IMR-90 (cell line): Measurements from ENCODE around the gene MAGEA2. TPM values are rescaled to one million over a fixed set of nuclear protein-coding genes. Genes with fewer than 3 reads are reported as not detected.
"Not testable (repeated sequence)": the region's sequence is repeated elsewhere in the genome, so short reads cannot be mapped to it uniquely, and the experiment has no call there.

Source experiments
- ATAC-seq: fragments of 200-7000 bp; cut with Tn5 transposase; 2 replicates; pipeline ENCODE4 v1.9.1; 2020; ENCODE audit warnings: low read depth, mild to moderate bottlenecking, moderate library complexity
- BruUV-seq: library from RNA; stranded (reverse); fragments of 400-500 nt; replicated peaks from 2 replicates; lab custom pipeline; 2021; lab: Mats Ljungman, UMichigan
- CTCF ChIA-PET: fragments of 300-600 bp; formaldehyde crosslinking; extraction: SDS; loops from one replicate; lab custom pipeline; 2021; ENCODE audit warnings: antibody characterized with exemption; lab: Yijun Ruan, JAX
- POLR2A ChIA-PET: fragments of 300-600 bp; sonication (Branson Sonifier 250); formaldehyde crosslinking; loops from one replicate; lab custom pipeline; 2022; ENCODE audit warnings: antibody characterized with exemption; ENCODE audit not compliant: unreplicated experiment; lab: Charles Lee
- DNase-seq: peaks from one replicate; pipeline ENCODE4 v3.0.0; 2013
- H2AFZ ChIP-seq: replicated peaks from 2 replicates; pipeline ENCODE3; 2013; ENCODE audit warnings: low read length, mild to moderate bottlenecking; ENCODE audit not compliant: poor library complexity
- H2AK5ac ChIP-seq: 2 replicates; pipeline ENCODE4 v1.6.1; 2013; ENCODE audit warnings: low read depth, low read length, inconsistent platforms
- H2AK9ac ChIP-seq: replicated peaks from 2 replicates; pipeline ENCODE3; 2013; ENCODE audit warnings: mild to moderate bottlenecking, low read depth, low read length, moderate library complexity; ENCODE audit not compliant: poor library complexity
- H2BK120ac ChIP-seq: 2 replicates; pipeline ENCODE4 v1.6.1; 2013; ENCODE audit warnings: low read depth, low read length, inconsistent platforms
- H2BK15ac ChIP-seq: 3 replicates; pipeline ENCODE4 v1.6.1; 2013; ENCODE audit warnings: low read depth, low read length, inconsistent platforms
- H2BK20ac ChIP-seq: 2 replicates; pipeline ENCODE4 v1.6.1; 2013; ENCODE audit warnings: low read depth, mild to moderate bottlenecking, inconsistent platforms, low read length, moderate library complexity
- H2BK5ac ChIP-seq: 2 replicates; pipeline ENCODE4 v1.6.1; 2013; ENCODE audit warnings: mild to moderate bottlenecking, low read depth, low read length, inconsistent platforms; ENCODE audit not compliant: poor library complexity, severe bottlenecking
- H3K14ac ChIP-seq: replicated peaks from 2 replicates; pipeline ENCODE4 v1.6.1; 2013; ENCODE audit warnings: low read depth, low read length, inconsistent platforms
- H3K18ac ChIP-seq: 2 replicates; pipeline ENCODE4 v1.6.1; 2013; ENCODE audit warnings: low read depth, low read length, control low read depth
- H3K23ac ChIP-seq: 2 replicates; pipeline ENCODE4 v1.6.1; 2013; ENCODE audit warnings: low read depth, low read length, inconsistent platforms
- H3K27ac ChIP-seq: 2 replicates; pipeline ENCODE4 v1.5.1; 2013; ENCODE audit warnings: mild to moderate bottlenecking, control low read depth, low read length; ENCODE audit not compliant: insufficient read depth
- H3K27me3 ChIP-seq: 2 replicates; pipeline ENCODE4 v1.6.1; 2013; ENCODE audit warnings: low read length; ENCODE audit not compliant: control insufficient read depth, insufficient read depth
- H3K36me3 ChIP-seq: 2 replicates; pipeline ENCODE4 v1.6.1; 2013; ENCODE audit warnings: low read length, mixed read lengths; ENCODE audit not compliant: control insufficient read depth, insufficient read depth
- H3K4ac ChIP-seq: 2 replicates; pipeline ENCODE4 v1.6.1; 2013; ENCODE audit warnings: low read depth, low read length, inconsistent platforms
- H3K4me1 ChIP-seq: 2 replicates; pipeline ENCODE4 v1.6.1; 2013; ENCODE audit warnings: low read length, mixed read lengths; ENCODE audit not compliant: control insufficient read depth, insufficient read depth
- H3K4me2 ChIP-seq: 2 replicates; pipeline ENCODE4 v1.6.1; 2013; ENCODE audit warnings: low read depth, mild to moderate bottlenecking, control low read depth, low read length, moderate library complexity
- H3K4me3 ChIP-seq: 2 replicates; pipeline ENCODE4 v1.5.1; 2013; ENCODE audit warnings: low read depth, mild to moderate bottlenecking, control low read depth, low read length, moderate library complexity; ENCODE audit not compliant: insufficient read depth
- H3K56ac ChIP-seq: 2 replicates; pipeline ENCODE4 v1.6.1; 2013; ENCODE audit warnings: low read length, inconsistent platforms; ENCODE audit not compliant: insufficient read depth; ENCODE audit errors: extremely low read depth
- H3K79me1 ChIP-seq, 2 experiments: 2 replicates each; pipeline ENCODE4 v1.6.1; 2013; ENCODE audit warnings: low read length in 2 of 2, inconsistent platforms in 1 of 2, low read depth in 1 of 2
- H3K9ac ChIP-seq: 2 replicates; pipeline ENCODE4 v1.6.1; 2013; ENCODE audit warnings: low read depth, low read length, control low read depth
- H3K9me1 ChIP-seq: 2 replicates; pipeline ENCODE4 v1.6.1; 2013; ENCODE audit warnings: low read length, inconsistent platforms; ENCODE audit not compliant: insufficient read depth
- H3K9me3 ChIP-seq: 2 replicates; pipeline ENCODE4 v1.6.1; 2013; ENCODE audit warnings: low read length; ENCODE audit not compliant: control insufficient read depth, insufficient read depth
- H4K20me1 ChIP-seq: 2 replicates; pipeline ENCODE4 v1.6.1; 2013; ENCODE audit warnings: low read length, inconsistent platforms; ENCODE audit not compliant: insufficient read depth
- H4K5ac ChIP-seq: 2 replicates; pipeline ENCODE4 v1.6.1; 2013; ENCODE audit warnings: mild to moderate bottlenecking, low read depth, low read length, control low read depth
- H4K8ac ChIP-seq, 2 experiments: 2 replicates each; pipeline ENCODE4 v1.6.1; 2013; ENCODE audit warnings: low read depth in 2 of 2, low read length in 2 of 2, control low read depth in 1 of 2, inconsistent platforms in 1 of 2
- H4K91ac ChIP-seq: 2 replicates; pipeline ENCODE4 v1.6.1; 2013; ENCODE audit warnings: low read depth, low read length, inconsistent platforms; ENCODE audit not compliant: insufficient read depth
- WGBS, 2 experiments: methylation state at CpG; one replicate each; pipeline versions ENCODE4 v1.1.5 to v1.1.7; 2013; ENCODE audit warnings: missing lambda C conversion rate in 2 of 2; ENCODE audit not compliant: insufficient read length in 1 of 2; ENCODE audit errors: extremely low coverage in 2 of 2; 5-methylcytosine and 5-hydroxymethylcytosine counted together
- dilution Hi-C: fragments of 300-500 bp; cut with HindIII; formaldehyde crosslinking; loops from one replicate; pipeline ENCODE4 v1.14.3; 2018; ENCODE audit warnings: low sequenced_read_pairs; ENCODE audit not compliant: unreplicated experiment
- in situ Hi-C: fragments of 300-500 bp; cut with MboI; formaldehyde crosslinking; loops from 3 replicates; pipeline ENCODE4 v1.14.3; 2019; ENCODE audit warnings: low sequenced_read_pairs, inconsistent platforms, mixed read lengths
- intact Hi-C: fragments of 100-400 bp; cut with micrococcal nuclease; formaldehyde crosslinking; loops from 2 replicates; pipeline ENCODE4 v1.10.0; 2022
- polyA plus RNA-seq, 3 experiments: library from polyadenylated mRNA; depleted of rRNA; stranded (reverse); fragments of >200 nt; gene quantifications; 2 replicates each; pipeline ENCODE4 v1.2.3, GENCODE V29; 2012; ENCODE audit warnings: low replicate concordance in 1 of 3
- total RNA-seq: library from RNA; depleted of rRNA; stranded (reverse); fragments of >200 nt; gene quantifications from 2 replicates; pipeline ENCODE4 v1.2.3, GENCODE V29; 2012

MAGEA2 gene
- total and polyA plus RNA-seq, 2 of the 4 experiments (the other 2 are of a cell fraction) = not detected

GRCh38 chrX:152734143-152734858 lies 19.3 kb downstream of the MAGEA2 start:
- ATAC-seq, H3K4me1 ChIP-seq, H2BK5ac ChIP-seq, H3K18ac ChIP-seq, H4K8ac ChIP-seq, H3K56ac ChIP-seq, H3K27ac ChIP-seq, CTCF ChIA-PET, H3K4me2 ChIP-seq, H2AFZ ChIP-seq, H2BK20ac ChIP-seq, DNase-seq, H3K9ac ChIP-seq, H2AK9ac ChIP-seq, H3K4ac ChIP-seq, H2BK15ac ChIP-seq, H3K4me3 ChIP-seq, H4K5ac ChIP-seq, H4K20me1 ChIP-seq, H3K9me1 ChIP-seq, H3K27me3 ChIP-seq, H3K9me3 ChIP-seq, in situ Hi-C loops, H3K14ac ChIP-seq, H2BK120ac ChIP-seq, BruUV-seq, H3K36me3 ChIP-seq, H4K91ac ChIP-seq, POLR2A ChIA-PET, H3K79me1 ChIP-seq, H2AK5ac ChIP-seq, intact Hi-C loops, H3K23ac ChIP-seq, dilution Hi-C loops: not testable (repeated sequence)
- WGBS, 2 experiments = 71% methylated on average over 7 of the region's 22 CpGs; no CpG with 5 or more reads in 1 of the 2 experiments
